GM12878 (cell line): ENCODE data around the gene GABRQ. TPM values are rescaled to one million over a fixed set of nuclear protein-coding genes. Genes with fewer than 3 reads are reported as not detected.

ENCODE experiments used
- ATAC-seq: fragments of 200-7000 bp; cut with Tn5 transposase; 3 replicates; pipeline ENCODE4 v1.9.1; 2020; ENCODE audit warnings: mild to moderate bottlenecking, moderate library complexity
- BruUV-seq: library from RNA; stranded (reverse); fragments of 400-500 nt; replicated peaks from 2 replicates; lab custom pipeline; 2021; lab: Mats Ljungman, UMichigan
- CTCF ChIA-PET: fragments of 300-600 bp; sonication (Branson Sonifier 250); formaldehyde crosslinking; extraction: SDS; loops from one replicate; lab custom pipeline; 2021; ENCODE audit warnings: inconsistent platforms; lab: Yijun Ruan, JAX
- POLR2A ChIA-PET: fragments of 350-600 bp; formaldehyde crosslinking; extraction: SDS; loops from one replicate; lab custom pipeline; 2021; ENCODE audit warnings: inconsistent platforms; lab: Charles Lee
- RAD21 ChIA-PET: fragments of 300-600 bp; sonication (Branson Sonifier 250); formaldehyde crosslinking; loops from one replicate; lab custom pipeline; 2023; ENCODE audit warnings: antibody characterized with exemption; ENCODE audit not compliant: unreplicated experiment; lab: Charles Lee
- SMC1A ChIA-PET: fragments of 300-600 bp; sonication (Branson Sonifier 250); formaldehyde crosslinking; loops from one replicate; lab custom pipeline; 2023; ENCODE audit not compliant: unreplicated experiment, uncharacterized antibody; lab: Charles Lee
- DNase-seq: peaks from one replicate; pipeline ENCODE4 v3.0.0-alpha.2; 2011; ENCODE audit warnings: low read depth, low spot score
- FAIRE-seq: peaks from 3 replicates; lab custom pipeline; 2011; peaks lifted over from hg19 to GRCh38; lab: Jason Lieb, UNC
- H2AFZ ChIP-seq: 2 replicates; pipeline ENCODE4 v1.6.0; 2011; ENCODE audit warnings: low read depth, low read length, control low read depth; ENCODE audit not compliant: control insufficient read depth
- H3K27ac ChIP-seq: 2 replicates; pipeline ENCODE4 v1.5.1; 2011; ENCODE audit warnings: control low read depth; ENCODE audit not compliant: control insufficient read depth, insufficient read depth
- H3K27me3 ChIP-seq, 2 experiments: replicated peaks in 1 of 2; 2 replicates each; pipeline versions ENCODE4 v1.6.0 to v1.6.1; 2011; ENCODE audit warnings: low read length in 1 of 2; ENCODE audit not compliant: control insufficient read depth in 2 of 2, insufficient read depth in 2 of 2
- H3K36me3 ChIP-seq, 2 experiments: 2 replicates each; pipeline ENCODE4 v1.5.1; 2011; ENCODE audit warnings: low read length in 1 of 2; ENCODE audit not compliant: control insufficient read depth in 2 of 2, insufficient read depth in 2 of 2
- H3K4me1 ChIP-seq: 2 replicates; pipeline ENCODE4 v1.6.1; 2011; ENCODE audit warnings: mild to moderate bottlenecking, low read length, moderate library complexity, mixed read lengths; ENCODE audit not compliant: control insufficient read depth, insufficient read depth
- H3K4me2 ChIP-seq: 2 replicates; pipeline ENCODE4 v1.6.0; 2011; ENCODE audit warnings: control low read depth; ENCODE audit not compliant: control insufficient read depth, insufficient read depth
- H3K4me3 ChIP-seq: fragments of 200-600 bp; sonication (generic); 2 replicates; pipeline ENCODE4 v1.5.1; 2016
- H3K79me2 ChIP-seq: 2 replicates; pipeline ENCODE4 v1.6.0; 2011; ENCODE audit warnings: low read length; ENCODE audit not compliant: control insufficient read depth, insufficient read depth
- H3K9ac ChIP-seq: 2 replicates; pipeline ENCODE4 v1.8.0; 2011; ENCODE audit warnings: low read length, control low read depth, mixed read lengths; ENCODE audit not compliant: control insufficient read depth, insufficient read depth
- H3K9me3 ChIP-seq: replicated peaks from 3 replicates; pipeline ENCODE4 v1.5.1; 2011; ENCODE audit warnings: mild to moderate bottlenecking, low read length; ENCODE audit not compliant: control insufficient read depth, insufficient read depth
- H4K20me1 ChIP-seq: 2 replicates; pipeline ENCODE4 v1.6.0; 2011; ENCODE audit not compliant: control insufficient read depth, insufficient read depth
- CBFB ChIP-seq: IDR thresholded peaks from 2 replicates; pipeline ENCODE4 v1.6.1; 2016; ENCODE audit warnings: antibody characterized with exemption, low read depth
- CREM ChIP-seq: IDR thresholded peaks from 2 replicates; pipeline ENCODE4 v1.6.1; 2014; ENCODE audit warnings: antibody characterized with exemption, low read depth
- CTCF ChIP-seq, 3 experiments: IDR thresholded peaks in 2 of 3; conservative IDR thresholded peaks in 1 of 3; 2 replicates each; pipeline ENCODE4 v1.5.1; 2011; ENCODE audit warnings: low read depth in 3 of 3, low read length in 3 of 3, mild to moderate bottlenecking in 3 of 3, control low read depth in 2 of 3, moderate library complexity in 2 of 3, inconsistent platforms in 1 of 3, mixed read lengths in 1 of 3; ENCODE audit not compliant: control insufficient read depth in 2 of 3, insufficient read depth in 1 of 3; ENCODE audit errors: extremely low read depth in 1 of 3
- RAD21 ChIP-seq: IDR thresholded peaks from 2 replicates; pipeline ENCODE4 v1.6.1; 2011; ENCODE audit warnings: mild to moderate bottlenecking, low read depth, low read length, moderate library complexity; ENCODE audit not compliant: insufficient read depth
- RCOR1 ChIP-seq: conservative IDR thresholded peaks from 2 replicates; pipeline ENCODE4 v1.6.1; 2012; ENCODE audit warnings: low read depth, low read length, improper control_type of control experiment
- SMAD1 ChIP-seq: fragments of 450-650 bp; IDR thresholded peaks from 2 replicates; pipeline ENCODE4 v1.6.1; 2018; ENCODE audit warnings: mild to moderate bottlenecking, low read depth; ENCODE audit not compliant: partially characterized antibody
- SMC3 ChIP-seq: IDR thresholded peaks from 2 replicates; pipeline ENCODE4 v1.6.1; 2011; ENCODE audit warnings: low read length, improper control_type of control experiment, borderline replicate concordance
- whole genome bisulfite sequencing: methylation state at CpG from one replicate; pipeline ENCODE4 v1.1.6; 2016; ENCODE audit warnings: low lambda C conversion rate; ENCODE audit not compliant: insufficient replicate concordance, insufficient coverage; ENCODE audit errors: missing lambda C conversion rate; 5-methylcytosine and 5-hydroxymethylcytosine counted together
- in situ Hi-C: fragments of 300-500 bp; cut with MboI; formaldehyde crosslinking; loops from 9 replicates; pipeline ENCODE4 v1.14.3; 2018; ENCODE audit warnings: mixed read lengths
- intact Hi-C: fragments of 100-400 bp; cut with micrococcal nuclease; formaldehyde crosslinking; loops from one replicate; pipeline ENCODE4 v1.14.2; 2022; ENCODE audit not compliant: unreplicated experiment
- polyA plus RNA-seq, 11 experiments: library from polyadenylated mRNA; depleted of rRNA in 4 of 11; unstranded in 6 of 11; stranded (reverse) in 5 of 11; fragments of >200 nt; fragmentation: Nextera tagmentation in 4 of 11; fragmentation: Illumina TruSeq in 1 of 11; extraction: Ambion mirVana in 4 of 11; extraction: Trizol in 1 of 11; gene quantifications; 1 replicate in 1 of 11; 2 replicates in 10 of 11; pipeline versions ENCODE4 v1.2.1 to v1.2.3, GENCODE V29; 2011 to 2016; ENCODE audit warnings: inconsistent platforms in 2 of 11, missing spikeins in 2 of 11, low read depth in 1 of 11
- total RNA-seq, 4 experiments: library from RNA; depleted of rRNA in 3 of 4; stranded (reverse); fragments of >200 nt in 3 of 4; fragmentation: Illumina TruSeq in 1 of 4; extraction: Trizol in 1 of 4; gene quantifications; 2 replicates each; pipeline versions ENCODE4 v1.2.1 to v1.2.3, GENCODE V29; 2013 to 2021
- TF ChIP-seq, protein P1 (sequence below): IDR thresholded peaks from 2 replicates; pipeline ENCODE4 v1.6.1; 2012; ENCODE audit warnings: improper control_type of control experiment, low read depth, low read length; ENCODE audit not compliant: insufficient replicate concordance
- TF ChIP-seq, protein P2 (sequence below): fragments of 450-650 bp; IDR thresholded peaks from 2 replicates; pipeline ENCODE4 v1.6.1; 2016; ENCODE audit warnings: mild to moderate bottlenecking, moderate library complexity, borderline replicate concordance

GABRQ gene
- total and polyA plus RNA-seq, 10 of the 15 experiments (the other 5 are each of a cell fraction or from before 2014, with no cell fraction given) = 0.04 TPM; not detected in 9

- TF ChIP-seq, protein P1, sequence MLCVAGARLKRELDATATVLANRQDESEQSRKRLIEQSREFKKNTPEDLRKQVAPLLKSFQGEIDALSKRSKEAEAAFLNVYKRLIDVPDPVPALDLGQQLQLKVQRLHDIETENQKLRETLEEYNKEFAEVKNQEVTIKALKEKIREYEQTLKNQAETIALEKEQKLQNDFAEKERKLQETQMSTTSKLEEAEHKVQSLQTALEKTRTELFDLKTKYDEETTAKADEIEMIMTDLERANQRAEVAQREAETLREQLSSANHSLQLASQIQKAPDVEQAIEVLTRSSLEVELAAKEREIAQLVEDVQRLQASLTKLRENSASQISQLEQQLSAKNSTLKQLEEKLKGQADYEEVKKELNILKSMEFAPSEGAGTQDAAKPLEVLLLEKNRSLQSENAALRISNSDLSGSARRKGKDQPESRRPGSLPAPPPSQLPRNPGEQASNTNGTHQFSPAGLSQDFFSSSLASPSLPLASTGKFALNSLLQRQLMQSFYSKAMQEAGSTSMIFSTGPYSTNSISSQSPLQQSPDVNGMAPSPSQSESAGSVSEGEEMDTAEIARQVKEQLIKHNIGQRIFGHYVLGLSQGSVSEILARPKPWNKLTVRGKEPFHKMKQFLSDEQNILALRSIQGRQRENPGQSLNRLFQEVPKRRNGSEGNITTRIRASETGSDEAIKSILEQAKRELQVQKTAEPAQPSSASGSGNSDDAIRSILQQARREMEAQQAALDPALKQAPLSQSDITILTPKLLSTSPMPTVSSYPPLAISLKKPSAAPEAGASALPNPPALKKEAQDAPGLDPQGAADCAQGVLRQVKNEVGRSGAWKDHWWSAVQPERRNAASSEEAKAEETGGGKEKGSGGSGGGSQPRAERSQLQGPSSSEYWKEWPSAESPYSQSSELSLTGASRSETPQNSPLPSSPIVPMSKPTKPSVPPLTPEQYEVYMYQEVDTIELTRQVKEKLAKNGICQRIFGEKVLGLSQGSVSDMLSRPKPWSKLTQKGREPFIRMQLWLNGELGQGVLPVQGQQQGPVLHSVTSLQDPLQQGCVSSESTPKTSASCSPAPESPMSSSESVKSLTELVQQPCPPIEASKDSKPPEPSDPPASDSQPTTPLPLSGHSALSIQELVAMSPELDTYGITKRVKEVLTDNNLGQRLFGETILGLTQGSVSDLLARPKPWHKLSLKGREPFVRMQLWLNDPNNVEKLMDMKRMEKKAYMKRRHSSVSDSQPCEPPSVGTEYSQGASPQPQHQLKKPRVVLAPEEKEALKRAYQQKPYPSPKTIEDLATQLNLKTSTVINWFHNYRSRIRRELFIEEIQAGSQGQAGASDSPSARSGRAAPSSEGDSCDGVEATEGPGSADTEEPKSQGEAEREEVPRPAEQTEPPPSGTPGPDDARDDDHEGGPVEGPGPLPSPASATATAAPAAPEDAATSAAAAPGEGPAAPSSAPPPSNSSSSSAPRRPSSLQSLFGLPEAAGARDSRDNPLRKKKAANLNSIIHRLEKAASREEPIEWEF = no peak
- TF ChIP-seq SMC3 = peak; percentile 64; the same call in 1 of the 2 replicates
Observed at GRCh38 chrX:152632445-152633097, 5.1 kb upstream of the GABRQ start (continued).

DNA sequence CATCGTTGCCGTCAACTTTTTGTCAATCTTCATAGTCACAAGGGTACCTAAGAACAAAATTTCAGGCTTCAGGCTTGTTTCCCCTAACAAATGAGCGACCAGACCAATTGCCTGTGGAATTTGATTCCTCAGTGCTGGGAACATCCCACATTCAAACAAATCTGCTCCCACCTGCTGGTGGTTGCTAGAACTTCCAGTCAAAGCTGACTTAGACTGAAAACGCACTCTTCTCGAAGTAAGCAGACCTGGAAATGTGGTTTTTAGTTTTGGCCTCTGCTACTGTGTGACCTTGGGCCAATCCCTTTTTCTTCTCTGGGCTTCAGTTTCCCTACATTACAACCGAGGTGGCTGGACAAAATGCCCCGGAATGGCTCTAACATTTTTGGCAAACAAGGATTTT, 1.8 kb upstream of the GABRQ start:
- SMC1A ChIA-PET = interaction anchor here (1.8 kb wide), 1 partner anchor 883 kb away, joined by 8 read pairs; no protein-coding TSS in a partner anchor
- BruUV-seq = no TSS peak
- intact Hi-C loops (no loop called here), in situ Hi-C loops (loop anchor here (25.0 kb wide), 1 partner anchor 176 kb away; no protein-coding TSS in a partner anchor)
- H2AFZ ChIP-seq = no peak overlapping the region
- H4K20me1 ChIP-seq = no peaks in the 10 kb centered on the region
- no peak overlapping the region for H3K9ac ChIP-seq
- FAIRE-seq (no peak), ATAC-seq (peak; percentile 65), DNase-seq (no peak)
- POLR2A ChIA-PET = no interaction called here
- H3K4me2 ChIP-seq = no peak overlapping the region
- H3K27me3 ChIP-seq = no peaks in the 10 kb centered on the region; a peak in 1 of 4 replicates
- H3K36me3 ChIP-seq = no peaks in the 10 kb centered on the region
- H3K4me3 ChIP-seq = no peak overlapping the region
- RAD21 ChIA-PET = no interaction called here
- H3K4me1 ChIP-seq = no peaks in the 10 kb centered on the region
- no peaks in the 10 kb centered on the region for H3K79me2 ChIP-seq
- H3K27ac ChIP-seq = no peak overlapping the region
- CTCF ChIA-PET = interaction anchor here (1.0 to 2.2 kb wide), 4 partner anchors 9 to 885 kb away, joined by 3 to 15 read pairs (median 6); no protein-coding TSS in a partner anchor
- 9% methylated on average over 7 of the region's 7 CpGs for WGBS
- no peaks in the 10 kb centered on the region for H3K9me3 ChIP-seq
- no peak for TF ChIP-seq CBFB
- no peak for TF ChIP-seq RCOR1
- TF ChIP-seq CREM = no peak
- no peak for TF ChIP-seq SMAD1
- TF ChIP-seq CTCF (IDR thresholded peaks at IDR 0.05 in 2 of 3, conservative IDR thresholded peaks at IDR 0.05 in 1 of 3; ENCODE audit: control insufficient read depth in 2 of 3, extremely low read depth in 1 of 3, insufficient read depth in 1 of 3, low read depth in 3 of 3, low read length in 3 of 3) = peak; percentile 42 to 64 (median 54); a peak in 4 of 6 replicates
- TF ChIP-seq RAD21 = peak; percentile 60
- peak; percentile 20; the same call in 1 of the 2 replicates for TF ChIP-seq SMC3
- TF ChIP-seq, protein P2, sequence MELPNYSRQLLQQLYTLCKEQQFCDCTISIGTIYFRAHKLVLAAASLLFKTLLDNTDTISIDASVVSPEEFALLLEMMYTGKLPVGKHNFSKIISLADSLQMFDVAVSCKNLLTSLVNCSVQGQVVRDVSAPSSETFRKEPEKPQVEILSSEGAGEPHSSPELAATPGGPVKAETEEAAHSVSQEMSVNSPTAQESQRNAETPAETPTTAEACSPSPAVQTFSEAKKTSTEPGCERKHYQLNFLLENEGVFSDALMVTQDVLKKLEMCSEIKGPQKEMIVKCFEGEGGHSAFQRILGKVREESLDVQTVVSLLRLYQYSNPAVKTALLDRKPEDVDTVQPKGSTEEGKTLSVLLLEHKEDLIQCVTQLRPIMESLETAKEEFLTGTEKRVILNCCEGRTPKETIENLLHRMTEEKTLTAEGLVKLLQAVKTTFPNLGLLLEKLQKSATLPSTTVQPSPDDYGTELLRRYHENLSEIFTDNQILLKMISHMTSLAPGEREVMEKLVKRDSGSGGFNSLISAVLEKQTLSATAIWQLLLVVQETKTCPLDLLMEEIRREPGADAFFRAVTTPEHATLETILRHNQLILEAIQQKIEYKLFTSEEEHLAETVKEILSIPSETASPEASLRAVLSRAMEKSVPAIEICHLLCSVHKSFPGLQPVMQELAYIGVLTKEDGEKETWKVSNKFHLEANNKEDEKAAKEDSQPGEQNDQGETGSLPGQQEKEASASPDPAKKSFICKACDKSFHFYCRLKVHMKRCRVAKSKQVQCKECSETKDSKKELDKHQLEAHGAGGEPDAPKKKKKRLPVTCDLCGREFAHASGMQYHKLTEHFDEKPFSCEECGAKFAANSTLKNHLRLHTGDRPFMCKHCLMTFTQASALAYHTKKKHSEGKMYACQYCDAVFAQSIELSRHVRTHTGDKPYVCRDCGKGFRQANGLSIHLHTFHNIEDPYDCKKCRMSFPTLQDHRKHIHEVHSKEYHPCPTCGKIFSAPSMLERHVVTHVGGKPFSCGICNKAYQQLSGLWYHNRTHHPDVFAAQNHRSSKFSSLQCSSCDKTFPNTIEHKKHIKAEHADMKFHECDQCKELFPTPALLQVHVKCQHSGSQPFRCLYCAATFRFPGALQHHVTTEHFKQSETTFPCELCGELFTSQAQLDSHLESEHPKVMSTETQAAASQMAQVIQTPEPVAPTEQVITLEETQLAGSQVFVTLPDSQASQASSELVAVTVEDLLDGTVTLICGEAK = no peak
